ENCODE measurements around the gene PXN.

- TF ChIP-seq POLR2A (IDR thresholded peaks at IDR 0.05; ENCODE audit: low read depth, low read length) (no peak), POLR2AphosphoS5 (IDR thresholded peaks at IDR 0.05; ENCODE audit: low read depth, low read length) (no peak), TAF1 (IDR thresholded peaks at IDR 0.05; ENCODE audit: borderline replicate concordance, low read depth, low read length) (no peak)
These were observed 94.9 kb downstream of the PXN start for GRCh38 chr12:120170631-120171030.
